Measurements from ENCODE around the gene USP5.
"Not testable (repeated sequence)": the region's sequence is repeated elsewhere in the genome, so short reads cannot be mapped to it uniquely, and the experiment has no call there.

DNA sequence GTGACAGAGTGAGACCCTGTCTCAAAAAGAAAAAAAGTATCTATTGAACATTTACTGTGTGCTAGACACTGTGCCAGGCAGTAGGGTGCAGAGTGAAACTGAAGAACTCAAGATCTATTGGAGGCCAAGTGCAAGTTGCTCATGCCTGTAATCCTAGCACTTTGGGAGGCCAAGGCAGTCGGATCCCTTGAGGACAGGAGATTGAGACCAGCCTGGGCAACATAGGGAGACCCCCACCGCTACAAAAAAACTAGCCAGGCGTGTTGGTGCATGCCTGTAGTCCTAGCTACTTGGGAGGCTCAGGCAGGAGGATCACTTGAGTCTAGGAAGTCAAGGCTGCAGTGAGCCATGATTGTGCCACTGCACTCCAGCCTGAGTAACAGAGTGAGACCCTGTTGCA, 40.7 kb downstream of the USP5 start:
- TF ChIP-seq, protein P1, sequence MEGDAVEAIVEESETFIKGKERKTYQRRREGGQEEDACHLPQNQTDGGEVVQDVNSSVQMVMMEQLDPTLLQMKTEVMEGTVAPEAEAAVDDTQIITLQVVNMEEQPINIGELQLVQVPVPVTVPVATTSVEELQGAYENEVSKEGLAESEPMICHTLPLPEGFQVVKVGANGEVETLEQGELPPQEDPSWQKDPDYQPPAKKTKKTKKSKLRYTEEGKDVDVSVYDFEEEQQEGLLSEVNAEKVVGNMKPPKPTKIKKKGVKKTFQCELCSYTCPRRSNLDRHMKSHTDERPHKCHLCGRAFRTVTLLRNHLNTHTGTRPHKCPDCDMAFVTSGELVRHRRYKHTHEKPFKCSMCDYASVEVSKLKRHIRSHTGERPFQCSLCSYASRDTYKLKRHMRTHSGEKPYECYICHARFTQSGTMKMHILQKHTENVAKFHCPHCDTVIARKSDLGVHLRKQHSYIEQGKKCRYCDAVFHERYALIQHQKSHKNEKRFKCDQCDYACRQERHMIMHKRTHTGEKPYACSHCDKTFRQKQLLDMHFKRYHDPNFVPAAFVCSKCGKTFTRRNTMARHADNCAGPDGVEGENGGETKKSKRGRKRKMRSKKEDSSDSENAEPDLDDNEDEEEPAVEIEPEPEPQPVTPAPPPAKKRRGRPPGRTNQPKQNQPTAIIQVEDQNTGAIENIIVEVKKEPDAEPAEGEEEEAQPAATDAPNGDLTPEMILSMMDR (IDR thresholded peaks at IDR 0.05), result not testable (repeated sequence)
- not testable (repeated sequence) for TF ChIP-seq POLR2A (IDR thresholded peaks at IDR 0.05)

Data from lower leg skin (tissue), 3 donors.